GM12878 (cell line): ENCODE measurements around the gene PPP1R11. TPM values are rescaled to one million over a fixed set of nuclear protein-coding genes. Genes with fewer than 3 reads are reported as not detected.

ENCODE experiments used
- ATAC-seq: fragments of 200-7000 bp; cut with Tn5 transposase; 3 replicates; pipeline ENCODE4 v1.9.1; 2020; ENCODE audit warnings: mild to moderate bottlenecking, moderate library complexity
- BruUV-seq: library from RNA; stranded (reverse); fragments of 400-500 nt; replicated peaks from 2 replicates; lab custom pipeline; 2021; lab: Mats Ljungman, UMichigan
- CTCF ChIA-PET: fragments of 300-600 bp; sonication (Branson Sonifier 250); formaldehyde crosslinking; extraction: SDS; loops from one replicate; lab custom pipeline; 2021; ENCODE audit warnings: inconsistent platforms; lab: Yijun Ruan, JAX
- POLR2A ChIA-PET: fragments of 350-600 bp; formaldehyde crosslinking; extraction: SDS; loops from one replicate; lab custom pipeline; 2021; ENCODE audit warnings: inconsistent platforms; lab: Charles Lee
- RAD21 ChIA-PET: fragments of 300-600 bp; sonication (Branson Sonifier 250); formaldehyde crosslinking; loops from one replicate; lab custom pipeline; 2023; ENCODE audit warnings: antibody characterized with exemption; ENCODE audit not compliant: unreplicated experiment; lab: Charles Lee
- SMC1A ChIA-PET: fragments of 300-600 bp; sonication (Branson Sonifier 250); formaldehyde crosslinking; loops from one replicate; lab custom pipeline; 2023; ENCODE audit not compliant: unreplicated experiment, uncharacterized antibody; lab: Charles Lee
- DNase-seq: peaks from one replicate; pipeline ENCODE4 v3.0.0-alpha.2; 2011; ENCODE audit warnings: low read depth, low spot score
- FAIRE-seq: peaks from 3 replicates; lab custom pipeline; 2011; peaks lifted over from hg19 to GRCh38; lab: Jason Lieb, UNC
- H2AFZ ChIP-seq: 2 replicates; pipeline ENCODE4 v1.6.0; 2011; ENCODE audit warnings: low read depth, low read length, control low read depth; ENCODE audit not compliant: control insufficient read depth
- H3K27ac ChIP-seq: 2 replicates; pipeline ENCODE4 v1.5.1; 2011; ENCODE audit warnings: control low read depth; ENCODE audit not compliant: control insufficient read depth, insufficient read depth
- H3K27me3 ChIP-seq, 2 experiments: replicated peaks in 1 of 2; 2 replicates each; pipeline versions ENCODE4 v1.6.0 to v1.6.1; 2011; ENCODE audit warnings: low read length in 1 of 2; ENCODE audit not compliant: control insufficient read depth in 2 of 2, insufficient read depth in 2 of 2
- H3K36me3 ChIP-seq, 2 experiments: 2 replicates each; pipeline ENCODE4 v1.5.1; 2011; ENCODE audit warnings: low read length in 1 of 2; ENCODE audit not compliant: control insufficient read depth in 2 of 2, insufficient read depth in 2 of 2
- H3K4me1 ChIP-seq: 2 replicates; pipeline ENCODE4 v1.6.1; 2011; ENCODE audit warnings: mild to moderate bottlenecking, low read length, moderate library complexity, mixed read lengths; ENCODE audit not compliant: control insufficient read depth, insufficient read depth
- H3K4me2 ChIP-seq: 2 replicates; pipeline ENCODE4 v1.6.0; 2011; ENCODE audit warnings: control low read depth; ENCODE audit not compliant: control insufficient read depth, insufficient read depth
- H3K4me3 ChIP-seq: fragments of 200-600 bp; sonication (generic); 2 replicates; pipeline ENCODE4 v1.5.1; 2016
- H3K79me2 ChIP-seq: 2 replicates; pipeline ENCODE4 v1.6.0; 2011; ENCODE audit warnings: low read length; ENCODE audit not compliant: control insufficient read depth, insufficient read depth
- H3K9ac ChIP-seq: 2 replicates; pipeline ENCODE4 v1.8.0; 2011; ENCODE audit warnings: low read length, control low read depth, mixed read lengths; ENCODE audit not compliant: control insufficient read depth, insufficient read depth
- H3K9me3 ChIP-seq: replicated peaks from 3 replicates; pipeline ENCODE4 v1.5.1; 2011; ENCODE audit warnings: mild to moderate bottlenecking, low read length; ENCODE audit not compliant: control insufficient read depth, insufficient read depth
- H4K20me1 ChIP-seq: 2 replicates; pipeline ENCODE4 v1.6.0; 2011; ENCODE audit not compliant: control insufficient read depth, insufficient read depth
- ELK1 ChIP-seq: IDR thresholded peaks from 2 replicates; pipeline ENCODE4 v1.6.1; 2012; ENCODE audit warnings: low read depth, low read length, improper control_type of control experiment
- ESRRA ChIP-seq: IDR thresholded peaks from 2 replicates; pipeline ENCODE4 v1.6.1; 2012; ENCODE audit warnings: mild to moderate bottlenecking, low read length, improper control_type of control experiment
- NBN ChIP-seq: fragments of 450-650 bp; IDR thresholded peaks from 2 replicates; pipeline ENCODE4 v1.6.1; 2016
- TCF7 ChIP-seq: IDR thresholded peaks from 2 replicates; pipeline ENCODE4 v1.6.1; 2014; ENCODE audit warnings: antibody characterized with exemption, borderline replicate concordance
- USF1 ChIP-seq: IDR thresholded peaks from 2 replicates; pipeline ENCODE4 v1.6.1; 2011; ENCODE audit warnings: borderline replicate concordance, low read depth, mild to moderate bottlenecking, moderate library complexity, mixed read lengths, low read length; ENCODE audit not compliant: insufficient read depth; ENCODE audit errors: extremely low read length
- YY1 ChIP-seq: IDR thresholded peaks from 2 replicates; pipeline ENCODE4 v1.6.1; 2011; ENCODE audit warnings: low read depth, mild to moderate bottlenecking, low read length
- ZBTB33 ChIP-seq: fragments of 450-650 bp; IDR thresholded peaks from 2 replicates; pipeline ENCODE4 v1.6.1; 2017; ENCODE audit warnings: mild to moderate bottlenecking
- ZNF217 ChIP-seq: fragments of 450-650 bp; IDR thresholded peaks from 2 replicates; pipeline ENCODE4 v1.6.1; 2017; ENCODE audit warnings: antibody characterized with exemption, mild to moderate bottlenecking
- WGBS: methylation state at CpG from one replicate; pipeline ENCODE4 v1.1.6; 2016; ENCODE audit warnings: low lambda C conversion rate; ENCODE audit not compliant: insufficient replicate concordance, insufficient coverage; ENCODE audit errors: missing lambda C conversion rate; 5-methylcytosine and 5-hydroxymethylcytosine counted together
- in situ Hi-C: fragments of 300-500 bp; cut with MboI; formaldehyde crosslinking; loops from 9 replicates; pipeline ENCODE4 v1.14.3; 2018; ENCODE audit warnings: mixed read lengths
- intact Hi-C: fragments of 100-400 bp; cut with micrococcal nuclease; formaldehyde crosslinking; loops from one replicate; pipeline ENCODE4 v1.14.2; 2022; ENCODE audit not compliant: unreplicated experiment
- polyA plus RNA-seq, 11 experiments: library from polyadenylated mRNA; depleted of rRNA in 4 of 11; unstranded in 6 of 11; stranded (reverse) in 5 of 11; fragments of >200 nt; fragmentation: Nextera tagmentation in 4 of 11; fragmentation: Illumina TruSeq in 1 of 11; extraction: Ambion mirVana in 4 of 11; extraction: Trizol in 1 of 11; gene quantifications; 1 replicate in 1 of 11; 2 replicates in 10 of 11; pipeline versions ENCODE4 v1.2.1 to v1.2.3, GENCODE V29; 2011 to 2016; ENCODE audit warnings: inconsistent platforms in 2 of 11, missing spikeins in 2 of 11, low read depth in 1 of 11
- total RNA-seq, 4 experiments: library from RNA; depleted of rRNA in 3 of 4; stranded (reverse); fragments of >200 nt in 3 of 4; fragmentation: Illumina TruSeq in 1 of 4; extraction: Trizol in 1 of 4; gene quantifications; 2 replicates each; pipeline versions ENCODE4 v1.2.1 to v1.2.3, GENCODE V29; 2013 to 2021

The PPP1R11 gene
- total and polyA plus RNA-seq, 10 of the 15 experiments (the other 5 are each of a cell fraction or from before 2014, with no cell fraction given), result 12.6 to 56.1 (median 33.5) TPM

- ATAC-seq (no peak), FAIRE-seq (no peak), DNase-seq (no peak)
- no peaks in the 10 kb centered on the region for H3K36me3 ChIP-seq
- H3K4me1 ChIP-seq, result no peaks in the 10 kb centered on the region
- ChIA-PET RAD21 (no interaction called here), POLR2A (no interaction called here), SMC1A (no interaction called here), CTCF (no interaction called here)
- intact Hi-C loops (no loop called here), in situ Hi-C loops (no loop called here)
- peaks cover 4 to 19% of the 10 kb centered on the region in 2 experiments for H3K27me3 ChIP-seq
- TF ChIP-seq ESRRA, result no peak
- no peak for TF ChIP-seq ZBTB33
- no peak for TF ChIP-seq ELK1
- no peak for TF ChIP-seq YY1
- TF ChIP-seq TCF7, result no peak
- TF ChIP-seq USF1, result no peak
- no peak for TF ChIP-seq ZNF217
- no peak for TF ChIP-seq NBN
- H4K20me1 ChIP-seq, result no peaks in the 10 kb centered on the region
- H3K79me2 ChIP-seq, result no peaks in the 10 kb centered on the region
- 50% methylated on average over 7 of the region's 7 CpGs for WGBS
- no peak overlapping the region for H3K4me3 ChIP-seq
- H3K9ac ChIP-seq, result no peak overlapping the region
- no peak overlapping the region for H2AFZ ChIP-seq
- no peak overlapping the region for H3K4me2 ChIP-seq
- no peaks in the 10 kb centered on the region for H3K9me3 ChIP-seq
- no TSS peak for BruUV-seq
- H3K27ac ChIP-seq, result no peak overlapping the region
Measured at GRCh38 chr6:30073489-30074235, 6.7 kb downstream of the PPP1R11 start.
